KBM-7 (cell line): Measurements from ENCODE around the gene CFHR3.
A peak's percentile ranks its signal among the peaks of the same experiment; 100 is the strongest.
"Not testable (repeated sequence)": the region's sequence is repeated elsewhere in the genome, so short reads cannot be mapped to it uniquely, and the experiment has no call there.

Experiments used
- DNase-seq: peaks from one replicate; pipeline ENCODE4 v3.0.0-alpha.2; 2015
- in situ Hi-C: fragments of 300-500 bp; cut with MboI; formaldehyde crosslinking; loops from 2 replicates; pipeline ENCODE4 v1.14.3; 2020; ENCODE audit warnings: low sequenced_read_pairs, low pct_unique_long_range_greater_than_20kb, mixed read lengths

Gene CFHR3

GRCh38 chr1:196827860-196828259 lies 53.2 kb downstream of the CFHR3 start:
- DNase-seq, result peak; percentile 44
- in situ Hi-C loops, result not testable (repeated sequence)
